GM12878 (cell line): ENCODE measurements around the gene PIP4K2A. TPM values are rescaled to one million over a fixed set of nuclear protein-coding genes. Genes with fewer than 3 reads are reported as not detected.

ENCODE experiments used
- ATF3 ChIP-seq: IDR thresholded peaks from 2 replicates; pipeline ENCODE4 v1.6.1; 2011; ENCODE audit warnings: low read depth, mild to moderate bottlenecking, low read length, moderate library complexity, borderline replicate concordance; ENCODE audit errors: extremely low read depth
- EED ChIP-seq: sonication (generic); IDR thresholded peaks from 2 replicates; pipeline ENCODE4 v1.6.1; 2016; ENCODE audit warnings: antibody characterized with exemption, low read depth
- EGR1 ChIP-seq, 2 experiments: IDR thresholded peaks; 1 replicate in 1 of 2; 2 replicates in 1 of 2; pipeline ENCODE4 v1.6.1; 2011 to 2012; ENCODE audit warnings: low read depth in 2 of 2, low read length in 2 of 2, borderline replicate concordance in 1 of 2, mild to moderate bottlenecking in 1 of 2, moderate library complexity in 1 of 2
- EZH2 ChIP-seq: IDR thresholded peaks from 2 replicates; pipeline ENCODE4 v1.6.1; 2012; ENCODE audit warnings: low read depth, mild to moderate bottlenecking, control low read depth, inconsistent platforms, low read length, borderline replicate concordance; ENCODE audit not compliant: control insufficient read depth
- MLLT1 ChIP-seq: fragments of 450-650 bp; IDR thresholded peaks from 2 replicates; pipeline ENCODE4 v1.6.1; 2016; ENCODE audit warnings: mild to moderate bottlenecking
- NFYA ChIP-seq: IDR thresholded peaks from 2 replicates; pipeline ENCODE4 v1.6.1; 2011; ENCODE audit warnings: low read depth, mild to moderate bottlenecking, low read length, improper control_type of control experiment, borderline replicate concordance
- PAX5 ChIP-seq: IDR thresholded peaks from 2 replicates; pipeline ENCODE4 v1.6.1; 2011; ENCODE audit warnings: low read depth, low read length, borderline replicate concordance
- POLR2AphosphoS2 ChIP-seq: IDR thresholded peaks from 2 replicates; pipeline ENCODE4 v1.6.1; 2011; ENCODE audit warnings: low read depth, mild to moderate bottlenecking, low read length, improper control_type of control experiment, moderate library complexity
- POU2F2 ChIP-seq: IDR thresholded peaks from 3 replicates; pipeline ENCODE4 v1.6.1; 2011; ENCODE audit warnings: low read depth, mild to moderate bottlenecking, low read length, borderline replicate concordance
- RELA ChIP-seq: fragments of 450-650 bp; IDR thresholded peaks from 2 replicates; pipeline ENCODE4 v1.8.0; 2014; ENCODE audit warnings: borderline replicate concordance; ENCODE audit not compliant: partially characterized antibody
- RFX5 ChIP-seq: IDR thresholded peaks from 2 replicates; pipeline ENCODE4 v1.6.1; 2011; ENCODE audit warnings: low read depth, low read length, improper control_type of control experiment
- TAF1 ChIP-seq: IDR thresholded peaks from 2 replicates; pipeline ENCODE4 v1.6.1; 2011; ENCODE audit warnings: mild to moderate bottlenecking, low read depth, low read length, borderline replicate concordance
- TCF12 ChIP-seq: IDR thresholded peaks from 2 replicates; pipeline ENCODE4 v1.6.1; 2011; ENCODE audit warnings: low read depth, mild to moderate bottlenecking, low read length
- ZNF217 ChIP-seq: fragments of 450-650 bp; IDR thresholded peaks from 2 replicates; pipeline ENCODE4 v1.6.1; 2017; ENCODE audit warnings: antibody characterized with exemption, mild to moderate bottlenecking
- polyA plus RNA-seq, 11 experiments: library from polyadenylated mRNA; depleted of rRNA in 4 of 11; unstranded in 6 of 11; stranded (reverse) in 5 of 11; fragments of >200 nt; fragmentation: Nextera tagmentation in 4 of 11; fragmentation: Illumina TruSeq in 1 of 11; extraction: Ambion mirVana in 4 of 11; extraction: Trizol in 1 of 11; gene quantifications; 1 replicate in 1 of 11; 2 replicates in 10 of 11; pipeline versions ENCODE4 v1.2.1 to v1.2.3, GENCODE V29; 2011 to 2016; ENCODE audit warnings: inconsistent platforms in 2 of 11, missing spikeins in 2 of 11, low read depth in 1 of 11
- total RNA-seq, 4 experiments: library from RNA; depleted of rRNA in 3 of 4; stranded (reverse); fragments of >200 nt in 3 of 4; fragmentation: Illumina TruSeq in 1 of 4; extraction: Trizol in 1 of 4; gene quantifications; 2 replicates each; pipeline versions ENCODE4 v1.2.1 to v1.2.3, GENCODE V29; 2013 to 2021
- TF ChIP-seq, protein P1 (sequence below): fragments of 450-650 bp; IDR thresholded peaks from 2 replicates; pipeline ENCODE4 v1.6.1; 2018; ENCODE audit warnings: mild to moderate bottlenecking, low read depth, moderate library complexity; ENCODE audit not compliant: partially characterized antibody
- TF ChIP-seq, protein P2 (sequence below): fragments of 450-650 bp; conservative IDR thresholded peaks from 2 replicates; pipeline ENCODE4 v1.6.1; 2017; ENCODE audit warnings: mild to moderate bottlenecking, moderate library complexity
- TF ChIP-seq, protein P3 (sequence below): fragments of 150-350 bp; IDR thresholded peaks from 2 replicates; pipeline ENCODE4 v1.6.1; 2014; ENCODE audit warnings: mild to moderate bottlenecking, low read depth, low read length
- TF ChIP-seq, protein P4 (sequence below): IDR thresholded peaks from 2 replicates; pipeline ENCODE4 v1.6.1; 2012; ENCODE audit warnings: low read depth, low read length, improper control_type of control experiment

PIP4K2A gene
- total and polyA plus RNA-seq, 10 of the 15 experiments (the other 5 are each of a cell fraction or from before 2014, with no cell fraction given): 54.3 to 139 (median 84.4) TPM

DNA sequence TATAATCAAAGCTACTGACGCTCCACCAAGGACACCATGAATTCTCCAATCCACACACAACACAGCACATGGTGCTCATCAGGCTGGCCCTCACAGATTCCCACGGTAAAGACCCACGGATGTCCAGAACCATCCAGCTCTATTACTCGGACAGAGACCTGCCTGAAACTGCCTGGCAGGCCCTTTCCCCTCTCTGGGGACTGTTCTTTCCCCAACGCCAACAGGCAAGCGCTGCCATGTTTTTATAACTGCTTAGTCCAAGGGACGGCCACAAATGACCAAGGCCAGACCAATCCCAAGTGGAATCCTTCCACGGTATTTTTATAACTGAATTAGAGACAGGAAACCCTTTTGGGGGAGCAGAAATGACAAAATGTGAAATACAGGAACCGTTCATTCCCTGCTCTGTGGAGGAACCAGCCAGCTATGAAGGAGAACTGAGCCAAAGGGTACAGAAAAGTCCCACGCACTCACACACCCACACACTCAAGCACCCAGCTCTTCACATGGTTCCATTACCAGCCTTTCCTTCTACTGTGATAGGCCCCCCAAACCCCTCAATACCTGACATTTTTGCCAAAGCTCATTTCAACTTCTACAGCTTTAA, 4.1 kb downstream of the PIP4K2A start (continued):
- no peak for TF ChIP-seq EZH2
- TF ChIP-seq, protein P1, sequence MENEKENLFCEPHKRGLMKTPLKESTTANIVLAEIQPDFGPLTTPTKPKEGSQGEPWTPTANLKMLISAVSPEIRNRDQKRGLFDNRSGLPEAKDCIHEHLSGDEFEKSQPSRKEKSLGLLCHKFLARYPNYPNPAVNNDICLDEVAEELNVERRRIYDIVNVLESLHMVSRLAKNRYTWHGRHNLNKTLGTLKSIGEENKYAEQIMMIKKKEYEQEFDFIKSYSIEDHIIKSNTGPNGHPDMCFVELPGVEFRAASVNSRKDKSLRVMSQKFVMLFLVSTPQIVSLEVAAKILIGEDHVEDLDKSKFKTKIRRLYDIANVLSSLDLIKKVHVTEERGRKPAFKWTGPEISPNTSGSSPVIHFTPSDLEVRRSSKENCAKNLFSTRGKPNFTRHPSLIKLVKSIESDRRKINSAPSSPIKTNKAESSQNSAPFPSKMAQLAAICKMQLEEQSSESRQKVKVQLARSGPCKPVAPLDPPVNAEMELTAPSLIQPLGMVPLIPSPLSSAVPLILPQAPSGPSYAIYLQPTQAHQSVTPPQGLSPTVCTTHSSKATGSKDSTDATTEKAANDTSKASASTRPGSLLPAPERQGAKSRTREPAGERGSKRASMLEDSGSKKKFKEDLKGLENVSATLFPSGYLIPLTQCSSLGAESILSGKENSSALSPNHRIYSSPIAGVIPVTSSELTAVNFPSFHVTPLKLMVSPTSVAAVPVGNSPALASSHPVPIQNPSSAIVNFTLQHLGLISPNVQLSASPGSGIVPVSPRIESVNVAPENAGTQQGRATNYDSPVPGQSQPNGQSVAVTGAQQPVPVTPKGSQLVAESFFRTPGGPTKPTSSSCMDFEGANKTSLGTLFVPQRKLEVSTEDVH: no peak
- no peak for TF ChIP-seq RELA
- peak; percentile 58; the same call in 1 of the 2 replicates for TF ChIP-seq PAX5
- no peak for TF ChIP-seq TAF1
- no peak for TF ChIP-seq RFX5
- no peak for TF ChIP-seq ATF3
- TF ChIP-seq EGR1 (IDR thresholded peaks at IDR 0.05; ENCODE audit: borderline replicate concordance in 1 of 2, low read depth in 2 of 2, low read length in 2 of 2): peak in 1 of 2 experiments; percentile 81; a peak in 2 of 3 replicates
- no peak for TF ChIP-seq TCF12
- TF ChIP-seq, protein P2, sequence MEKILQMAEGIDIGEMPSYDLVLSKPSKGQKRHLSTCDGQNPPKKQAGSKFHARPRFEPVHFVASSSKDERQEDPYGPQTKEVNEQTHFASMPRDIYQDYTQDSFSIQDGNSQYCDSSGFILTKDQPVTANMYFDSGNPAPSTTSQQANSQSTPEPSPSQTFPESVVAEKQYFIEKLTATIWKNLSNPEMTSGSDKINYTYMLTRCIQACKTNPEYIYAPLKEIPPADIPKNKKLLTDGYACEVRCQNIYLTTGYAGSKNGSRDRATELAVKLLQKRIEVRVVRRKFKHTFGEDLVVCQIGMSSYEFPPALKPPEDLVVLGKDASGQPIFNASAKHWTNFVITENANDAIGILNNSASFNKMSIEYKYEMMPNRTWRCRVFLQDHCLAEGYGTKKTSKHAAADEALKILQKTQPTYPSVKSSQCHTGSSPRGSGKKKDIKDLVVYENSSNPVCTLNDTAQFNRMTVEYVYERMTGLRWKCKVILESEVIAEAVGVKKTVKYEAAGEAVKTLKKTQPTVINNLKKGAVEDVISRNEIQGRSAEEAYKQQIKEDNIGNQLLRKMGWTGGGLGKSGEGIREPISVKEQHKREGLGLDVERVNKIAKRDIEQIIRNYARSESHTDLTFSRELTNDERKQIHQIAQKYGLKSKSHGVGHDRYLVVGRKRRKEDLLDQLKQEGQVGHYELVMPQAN: no peak
- TF ChIP-seq POU2F2: no peak
- TF ChIP-seq POLR2AphosphoS2: 0 out of 2 replicates have a peak, but pooled peaks have one; percentile 37
- TF ChIP-seq NFYA: no peak
- no peak for TF ChIP-seq ZNF217
- 0 out of 2 replicates have a peak, but pooled peaks have one; percentile 30 for TF ChIP-seq MLLT1
- peak; percentile 91 for TF ChIP-seq EED
- TF ChIP-seq, protein P3, sequence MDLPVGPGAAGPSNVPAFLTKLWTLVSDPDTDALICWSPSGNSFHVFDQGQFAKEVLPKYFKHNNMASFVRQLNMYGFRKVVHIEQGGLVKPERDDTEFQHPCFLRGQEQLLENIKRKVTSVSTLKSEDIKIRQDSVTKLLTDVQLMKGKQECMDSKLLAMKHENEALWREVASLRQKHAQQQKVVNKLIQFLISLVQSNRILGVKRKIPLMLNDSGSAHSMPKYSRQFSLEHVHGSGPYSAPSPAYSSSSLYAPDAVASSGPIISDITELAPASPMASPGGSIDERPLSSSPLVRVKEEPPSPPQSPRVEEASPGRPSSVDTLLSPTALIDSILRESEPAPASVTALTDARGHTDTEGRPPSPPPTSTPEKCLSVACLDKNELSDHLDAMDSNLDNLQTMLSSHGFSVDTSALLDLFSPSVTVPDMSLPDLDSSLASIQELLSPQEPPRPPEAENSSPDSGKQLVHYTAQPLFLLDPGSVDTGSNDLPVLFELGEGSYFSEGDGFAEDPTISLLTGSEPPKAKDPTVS: no peak
- TF ChIP-seq, protein P4, sequence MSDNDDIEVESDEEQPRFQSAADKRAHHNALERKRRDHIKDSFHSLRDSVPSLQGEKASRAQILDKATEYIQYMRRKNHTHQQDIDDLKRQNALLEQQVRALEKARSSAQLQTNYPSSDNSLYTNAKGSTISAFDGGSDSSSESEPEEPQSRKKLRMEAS: no peak
